ENCODE data around the gene HSPA1A.
A peak's percentile ranks its signal among the peaks of the same experiment; 100 is the strongest.

The HSPA1A gene

DNA sequence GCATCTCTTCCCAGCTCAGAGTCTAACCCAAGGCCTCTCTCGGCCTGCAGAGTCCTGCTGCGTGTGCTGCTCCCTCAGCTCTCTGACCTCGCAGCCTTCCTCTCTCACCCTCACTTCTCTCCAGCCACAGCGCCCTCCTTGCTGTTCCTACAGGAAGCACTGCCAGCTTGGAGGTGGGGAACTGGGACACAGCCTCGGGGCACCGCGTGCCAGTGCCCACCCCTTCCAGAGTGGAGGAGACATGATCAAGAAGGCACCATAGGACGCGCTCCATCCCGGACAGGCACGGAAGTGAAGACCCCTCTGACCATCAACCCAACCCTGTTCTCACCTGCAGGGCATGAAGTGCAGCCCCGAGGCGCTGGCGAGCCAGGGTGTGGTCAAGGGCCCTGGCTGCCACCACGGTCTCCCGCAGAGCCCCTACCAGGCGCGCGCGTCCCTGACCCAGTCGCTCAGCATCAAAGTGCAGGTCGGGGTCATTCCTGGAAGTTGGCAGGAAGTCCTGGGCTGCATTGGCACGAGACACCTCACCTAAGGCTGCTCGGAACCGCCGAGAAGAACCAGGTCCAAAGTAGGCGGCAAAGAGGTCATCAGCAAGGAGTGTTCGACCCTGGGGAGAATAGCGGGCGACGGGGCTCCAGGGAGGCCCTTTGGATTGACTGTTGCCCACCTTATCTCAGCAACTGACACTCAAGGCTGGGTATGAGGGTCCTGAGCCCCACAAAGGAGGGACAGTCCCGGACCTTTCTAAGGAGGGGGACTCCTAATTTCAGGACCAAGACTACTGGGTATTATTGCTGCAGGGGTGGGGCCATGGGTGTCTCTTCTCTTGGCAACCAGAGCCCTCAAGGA lies 39.5 kb upstream of the HSPA1A start:
- Histone ChIP-seq H3K36me3 (ENCODE audit: control insufficient read depth, insufficient read depth, low read length, severe bottlenecking) (peaks cover 31% of the 10 kb centered on the region), H3K4me3 (ENCODE audit: low read length) (no peak overlapping the region), H3K9me3 (ENCODE audit: control insufficient read depth, low read length) (no peaks in the 10 kb centered on the region), H3K4me1 (ENCODE audit: control insufficient read depth, insufficient read depth, low read length) (peaks cover 8% of the 10 kb centered on the region), H3K9ac (ENCODE audit: low read length) (no peak overlapping the region), H3K27me3 (replicated peaks; ENCODE audit: control insufficient read depth, insufficient read depth, low read length) (no peaks in the 10 kb centered on the region)
- no peak for DNase-seq (ENCODE audit: low read depth)

DNA sequence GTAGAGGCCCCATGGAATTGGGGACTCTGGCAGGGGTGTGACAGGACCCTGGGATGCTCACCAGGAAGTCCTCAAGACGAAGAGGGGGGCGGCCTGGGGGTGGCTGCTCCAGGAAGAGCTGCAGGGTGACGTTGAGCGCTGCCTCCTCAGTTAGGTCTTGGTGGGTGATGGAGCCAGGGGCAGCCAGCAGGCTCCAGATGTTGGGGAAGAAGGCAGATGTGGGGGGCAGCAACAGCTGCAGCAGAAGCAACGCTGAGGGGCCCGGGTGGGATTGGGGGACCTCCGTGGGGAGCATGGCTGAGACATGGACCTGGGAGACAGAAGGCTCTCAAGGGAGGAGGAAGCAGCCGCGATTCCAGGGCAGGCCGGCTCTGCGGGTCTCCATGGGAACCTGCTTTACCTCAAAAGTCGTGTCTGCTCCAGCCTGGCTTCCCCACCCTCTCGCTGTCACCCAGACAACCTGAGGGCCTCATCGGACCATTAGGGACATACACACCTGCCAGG lies 38.8 kb upstream of the HSPA1A start:
- Histone ChIP-seq H3K4me3 (ENCODE audit: low read length) (no peak overlapping the region), H3K4me1 (ENCODE audit: control insufficient read depth, insufficient read depth, low read length) (peaks cover 8% of the 10 kb centered on the region), H3K36me3 (ENCODE audit: control insufficient read depth, insufficient read depth, low read length, severe bottlenecking) (peaks cover 38% of the 10 kb centered on the region), H3K9ac (ENCODE audit: low read length) (no peak overlapping the region), H3K27me3 (replicated peaks; ENCODE audit: control insufficient read depth, insufficient read depth, low read length) (no peaks in the 10 kb centered on the region), H3K9me3 (ENCODE audit: control insufficient read depth, low read length) (no peaks in the 10 kb centered on the region)
- DNase-seq (ENCODE audit: low read depth), result no peak

DNA sequence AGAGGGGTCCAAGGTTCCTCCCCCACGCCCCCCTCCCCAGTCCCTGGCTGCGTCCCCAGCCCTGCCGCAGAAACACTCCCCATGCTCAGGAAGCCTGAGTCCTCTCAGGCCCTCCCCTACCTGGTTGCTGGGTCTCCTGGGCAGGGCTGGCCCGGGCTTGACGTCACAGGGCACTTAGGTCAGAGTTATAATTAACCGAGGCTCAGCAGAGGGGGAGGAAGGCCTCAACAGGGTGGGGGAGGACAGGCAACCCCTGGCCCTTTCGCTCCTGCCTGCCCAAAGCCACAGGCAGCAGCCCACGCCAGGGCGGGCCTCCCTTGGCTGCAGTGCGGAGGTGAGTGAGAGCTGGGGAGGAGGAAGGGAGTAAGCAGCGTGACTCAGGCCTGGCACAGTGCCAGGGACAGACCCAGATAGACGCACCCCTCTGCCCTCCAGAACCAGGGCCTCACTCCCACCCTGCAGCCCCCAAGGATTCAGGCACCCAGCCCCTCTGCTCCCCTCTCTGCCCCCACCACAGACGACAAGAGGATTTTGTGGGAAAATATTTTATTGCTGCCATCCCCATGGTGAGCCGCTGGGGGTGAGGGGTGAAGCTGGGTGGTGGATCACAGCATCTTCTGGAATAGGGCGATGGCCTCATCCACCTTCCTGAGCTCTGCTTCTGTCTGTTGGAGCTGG lies 38.2 kb upstream of the HSPA1A start, which contains the start of gene VWA7:
TSS of gene VWA7 (minus strand) at position 340 of the 678 bp plus-strand sequence. CDS start 549 bp downstream, outside the sequence.
- H3K9ac ChIP-seq (ENCODE audit: low read length), result no peak within 1 kb of the TSS
- H3K4me1 ChIP-seq (ENCODE audit: control insufficient read depth, insufficient read depth, low read length), result peaks cover 8% of the 10 kb centered on the region
- no peak within 1 kb of the TSS for H3K4me3 ChIP-seq (ENCODE audit: low read length)
- H3K27me3 ChIP-seq (replicated peaks; ENCODE audit: control insufficient read depth, insufficient read depth, low read length), result no peaks in the 10 kb centered on the region
- DNase-seq (ENCODE audit: low read depth), result peak; percentile 63
- H3K9me3 ChIP-seq (ENCODE audit: control insufficient read depth, low read length), result no peaks in the 10 kb centered on the region
- H3K36me3 ChIP-seq (ENCODE audit: control insufficient read depth, insufficient read depth, low read length, severe bottlenecking), result peaks cover 44% of the 10 kb centered on the region

DNA sequence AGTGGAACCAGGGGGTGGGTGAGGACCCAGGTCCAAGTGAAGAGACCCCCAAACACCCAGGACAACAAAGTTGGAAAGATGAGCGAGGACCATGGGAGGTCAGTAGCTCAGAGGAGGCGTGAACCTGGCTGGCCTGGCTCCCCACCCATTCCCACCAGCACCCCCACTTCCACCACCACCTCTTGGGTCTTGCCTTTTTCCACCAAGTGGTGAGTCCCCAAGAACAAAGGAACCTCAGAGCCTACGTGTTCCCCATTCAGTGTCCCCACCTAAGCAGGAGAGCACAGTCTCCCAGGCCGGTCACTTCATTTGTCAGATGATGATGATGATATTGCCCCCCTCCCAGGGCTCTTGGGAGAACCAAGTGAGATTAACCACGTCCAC lies 37.7 kb upstream of the HSPA1A start:
- peaks cover 8% of the 10 kb centered on the region for H3K4me1 ChIP-seq (ENCODE audit: control insufficient read depth, insufficient read depth, low read length)
- DNase-seq (ENCODE audit: low read depth), result no peak
- H3K36me3 ChIP-seq (ENCODE audit: control insufficient read depth, insufficient read depth, low read length, severe bottlenecking), result peaks cover 49% of the 10 kb centered on the region
- no peak overlapping the region for H3K9ac ChIP-seq (ENCODE audit: low read length)
- no peak overlapping the region for H3K4me3 ChIP-seq (ENCODE audit: low read length)
- no peaks in the 10 kb centered on the region for H3K27me3 ChIP-seq (replicated peaks; ENCODE audit: control insufficient read depth, insufficient read depth, low read length)
- H3K9me3 ChIP-seq (ENCODE audit: control insufficient read depth, low read length), result no peaks in the 10 kb centered on the region

DNA sequence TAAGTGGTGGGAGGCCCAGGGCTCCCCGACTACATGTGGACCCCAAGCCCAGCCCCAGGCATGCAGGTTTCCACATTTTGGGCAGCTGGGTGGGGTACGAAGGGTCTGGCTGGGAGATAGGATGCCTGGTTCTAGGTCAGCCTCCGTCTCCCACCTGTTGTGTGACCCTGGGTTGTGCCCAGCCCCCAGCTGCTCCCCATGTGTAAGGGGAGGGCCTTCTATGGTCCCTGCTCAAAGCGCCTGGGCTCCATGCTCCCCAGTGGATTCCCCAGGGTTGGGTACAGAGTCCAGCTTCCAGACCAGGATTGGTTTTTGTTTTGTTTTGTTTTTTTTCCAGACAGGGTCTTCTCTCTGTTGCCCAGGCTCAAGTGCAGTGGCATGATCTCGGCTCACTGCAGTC lies 37.1 kb upstream of the HSPA1A start:
- no peak overlapping the region for H3K9ac ChIP-seq (ENCODE audit: low read length)
- DNase-seq (ENCODE audit: low read depth), result no peak
- no peak overlapping the region for H3K4me3 ChIP-seq (ENCODE audit: low read length)
- H3K36me3 ChIP-seq (ENCODE audit: control insufficient read depth, insufficient read depth, low read length, severe bottlenecking), result peaks cover 54% of the 10 kb centered on the region
- H3K4me1 ChIP-seq (ENCODE audit: control insufficient read depth, insufficient read depth, low read length), result peaks cover 8% of the 10 kb centered on the region
- H3K27me3 ChIP-seq (replicated peaks; ENCODE audit: control insufficient read depth, insufficient read depth, low read length), result no peaks in the 10 kb centered on the region
- no peaks in the 10 kb centered on the region for H3K9me3 ChIP-seq (ENCODE audit: control insufficient read depth, low read length)

DNA sequence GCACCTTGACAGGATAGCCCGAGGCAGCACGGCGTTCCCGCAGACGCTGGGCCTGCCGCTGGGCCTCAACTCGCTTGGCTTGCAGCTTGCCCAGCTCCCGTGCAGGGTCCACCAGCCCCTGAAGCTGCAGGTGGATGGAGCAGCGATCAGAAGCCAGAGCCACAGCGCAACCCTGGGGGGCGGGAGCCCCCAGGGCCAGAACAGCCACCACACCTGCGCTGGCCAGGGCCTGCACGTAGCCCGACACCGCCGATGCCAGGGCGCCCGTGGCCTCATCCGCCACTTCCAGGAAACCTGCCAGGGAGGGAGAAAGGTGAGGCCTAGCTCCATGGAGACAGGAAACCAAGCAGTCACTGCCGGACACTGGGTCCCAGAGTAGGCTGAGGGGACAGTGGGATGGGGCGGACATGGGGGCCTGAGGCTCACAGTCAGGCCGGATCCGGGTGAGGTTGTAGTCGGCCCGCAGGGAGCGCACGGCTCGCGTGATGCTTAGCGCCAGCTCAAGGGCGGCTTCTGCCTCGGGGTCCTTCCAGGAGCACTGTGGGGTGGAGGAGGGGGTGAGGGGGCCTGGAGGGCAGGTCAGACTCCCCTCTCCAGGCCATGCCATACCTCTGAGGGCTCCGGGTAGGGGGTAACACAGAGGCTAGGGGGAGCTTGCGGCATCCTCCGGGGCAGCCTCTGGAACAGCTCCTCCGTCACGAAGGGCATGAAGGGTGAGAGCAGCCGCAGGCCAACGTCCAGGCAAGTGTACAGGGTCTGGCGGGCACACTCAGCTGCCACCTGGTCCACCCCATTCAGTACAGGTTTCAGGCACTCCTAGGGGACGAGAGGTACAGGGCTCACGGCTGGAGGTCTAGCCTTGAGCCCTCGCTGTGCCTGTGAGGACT lies 36.1 kb upstream of the HSPA1A start:
- no peak for DNase-seq (ENCODE audit: low read depth)
- Histone ChIP-seq H3K27me3 (replicated peaks; ENCODE audit: control insufficient read depth, insufficient read depth, low read length) (no peaks in the 10 kb centered on the region), H3K36me3 (ENCODE audit: control insufficient read depth, insufficient read depth, low read length, severe bottlenecking) (peaks cover 64% of the 10 kb centered on the region), H3K9ac (ENCODE audit: low read length) (no peak overlapping the region), H3K9me3 (ENCODE audit: control insufficient read depth, low read length) (no peaks in the 10 kb centered on the region), H3K4me3 (ENCODE audit: low read length) (no peak overlapping the region), H3K4me1 (ENCODE audit: control insufficient read depth, insufficient read depth, low read length) (peaks cover 8% of the 10 kb centered on the region)

DNA sequence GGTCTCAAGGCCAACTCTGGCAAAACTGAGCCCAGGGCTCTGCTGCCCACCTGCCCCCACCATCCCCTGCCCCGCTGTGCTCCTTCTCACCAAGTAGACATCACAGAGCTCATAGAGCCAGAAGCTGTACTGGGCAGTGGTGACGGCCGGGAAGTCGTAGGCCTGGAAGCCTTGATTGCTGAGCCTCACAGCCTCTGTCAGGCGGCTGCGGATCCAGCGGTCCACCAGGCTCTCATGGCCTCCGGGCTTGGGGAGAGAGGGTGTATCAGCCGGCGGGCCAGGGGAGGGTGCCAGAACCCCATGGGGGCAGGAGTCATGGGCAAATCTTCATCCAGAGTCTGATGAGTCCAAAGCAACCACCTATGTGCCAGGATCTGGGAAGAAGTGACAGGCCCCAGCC lies 35.4 kb upstream of the HSPA1A start:
- Histone ChIP-seq H3K27me3 (replicated peaks; ENCODE audit: control insufficient read depth, insufficient read depth, low read length) (no peaks in the 10 kb centered on the region), H3K36me3 (ENCODE audit: control insufficient read depth, insufficient read depth, low read length, severe bottlenecking) (peaks cover 71% of the 10 kb centered on the region), H3K4me1 (ENCODE audit: control insufficient read depth, insufficient read depth, low read length) (peaks cover 8% of the 10 kb centered on the region), H3K9ac (ENCODE audit: low read length) (no peak overlapping the region), H3K9me3 (ENCODE audit: control insufficient read depth, low read length) (no peaks in the 10 kb centered on the region), H3K4me3 (ENCODE audit: low read length) (no peak overlapping the region)
- DNase-seq (ENCODE audit: low read depth), result no peak

DNA sequence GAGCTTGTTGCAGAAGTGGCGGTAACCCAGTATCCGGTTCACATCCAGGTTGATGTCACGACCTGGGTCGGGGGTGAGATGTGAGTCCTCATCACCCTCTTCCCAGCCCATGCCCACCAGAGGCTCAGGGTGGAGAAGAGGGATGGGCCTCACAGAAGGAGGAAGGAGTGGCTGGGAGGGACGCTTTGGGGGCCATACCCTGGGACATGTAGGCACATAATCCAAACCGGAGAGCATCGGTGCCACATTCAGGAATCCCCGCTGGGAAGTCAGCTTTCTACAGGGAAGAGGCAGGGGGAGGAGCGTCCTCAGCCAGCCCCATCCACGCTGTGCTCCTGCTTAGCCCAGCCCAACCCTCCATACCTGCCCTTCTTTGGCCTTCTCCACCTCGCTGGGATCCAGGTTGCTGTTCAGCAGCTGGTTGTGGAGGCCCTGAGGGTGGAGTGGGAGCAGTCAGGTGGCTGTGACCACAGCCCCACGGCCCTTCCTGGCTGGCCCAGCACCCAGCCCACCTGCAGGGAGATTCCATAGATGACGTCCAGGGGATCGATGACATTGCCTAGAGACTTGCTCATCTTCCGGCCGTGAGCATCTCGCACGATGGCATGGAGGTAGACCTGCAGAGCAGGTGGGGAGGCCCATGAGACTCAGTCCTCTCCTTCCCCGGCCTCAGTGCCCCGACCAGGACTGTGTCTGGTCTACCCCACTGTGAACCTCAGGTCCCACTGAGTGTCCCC lies 34.7 kb upstream of the HSPA1A start:
- Histone ChIP-seq H3K4me1 (ENCODE audit: control insufficient read depth, insufficient read depth, low read length) (peaks cover 8% of the 10 kb centered on the region), H3K27me3 (replicated peaks; ENCODE audit: control insufficient read depth, insufficient read depth, low read length) (no peaks in the 10 kb centered on the region), H3K9me3 (ENCODE audit: control insufficient read depth, low read length) (no peaks in the 10 kb centered on the region), H3K9ac (ENCODE audit: low read length) (no peak overlapping the region), H3K36me3 (ENCODE audit: control insufficient read depth, insufficient read depth, low read length, severe bottlenecking) (peaks cover 78% of the 10 kb centered on the region), H3K4me3 (ENCODE audit: low read length) (no peak overlapping the region)
- no peak for DNase-seq (ENCODE audit: low read depth)

DNA sequence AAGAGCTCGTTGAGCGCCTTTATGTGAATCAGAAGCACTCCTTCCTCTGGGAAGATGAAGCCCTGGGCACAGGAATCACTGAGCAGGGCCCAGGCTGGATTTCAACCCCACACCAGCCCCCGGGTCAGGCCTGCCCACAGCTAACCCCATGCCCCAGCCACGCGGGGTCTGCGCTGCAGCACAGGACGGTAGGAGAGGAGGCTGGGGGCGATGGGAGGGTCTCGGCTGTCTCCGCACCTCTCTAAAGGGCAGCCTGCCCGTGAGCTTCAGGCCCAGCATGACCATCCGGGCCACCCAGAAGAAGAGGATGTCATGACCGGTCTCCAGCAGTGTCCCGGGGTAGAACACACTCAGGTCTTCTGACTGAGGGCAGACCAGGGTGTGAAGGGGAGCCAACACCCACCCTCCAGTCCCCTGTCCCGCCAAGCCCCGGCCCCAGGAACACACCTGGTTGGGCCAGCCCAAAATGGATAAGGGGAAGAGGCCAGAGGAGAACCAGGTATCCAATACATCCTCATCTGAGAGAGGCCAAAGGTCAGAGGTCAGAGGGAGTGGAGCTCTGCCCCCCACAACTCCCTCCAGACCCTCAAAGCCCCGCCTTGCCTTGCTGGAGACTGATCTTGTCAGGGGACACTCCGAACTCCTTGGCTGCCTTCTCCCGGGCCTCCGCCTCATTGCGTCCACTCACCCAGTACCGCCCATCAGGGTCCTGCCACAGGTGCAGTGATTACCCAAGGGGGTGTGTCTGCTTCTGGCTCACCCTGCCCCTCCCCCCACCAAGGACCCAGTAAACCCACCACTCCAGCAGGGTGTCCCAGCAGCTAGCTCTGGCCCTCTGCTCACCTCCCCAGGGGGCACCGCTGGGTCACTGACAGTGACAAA lies 33.9 kb upstream of the HSPA1A start:
- no peaks in the 10 kb centered on the region for H3K27me3 ChIP-seq (replicated peaks; ENCODE audit: control insufficient read depth, insufficient read depth, low read length)
- peaks cover 79% of the 10 kb centered on the region for H3K36me3 ChIP-seq (ENCODE audit: control insufficient read depth, insufficient read depth, low read length, severe bottlenecking)
- H3K4me3 ChIP-seq (ENCODE audit: low read length), result no peak overlapping the region
- peaks cover 8% of the 10 kb centered on the region for H3K4me1 ChIP-seq (ENCODE audit: control insufficient read depth, insufficient read depth, low read length)
- no peak for DNase-seq (ENCODE audit: low read depth)
- no peak overlapping the region for H3K9ac ChIP-seq (ENCODE audit: low read length)
- no peaks in the 10 kb centered on the region for H3K9me3 ChIP-seq (ENCODE audit: control insufficient read depth, low read length)

All from adipocyte (in vitro differentiated cells).